Kidney epithelial cell (primary cell): ENCODE results near the gene NRSN2. TPM values are rescaled to one million over a fixed set of nuclear protein-coding genes. Genes with fewer than 3 reads are reported as not detected.
"Not testable (repeated sequence)": the region's sequence is repeated elsewhere in the genome, so short reads cannot be mapped to it uniquely, and the experiment has no call there.

Experiments
- DNase-seq: peaks from one replicate; pipeline ENCODE4 v3.0.0-alpha.2; 2010; ENCODE audit warnings: low read depth
- H3K27me3 ChIP-seq: 2 replicates; pipeline ENCODE4 v1.6.0; 2011; ENCODE audit warnings: low read length; ENCODE audit not compliant: control insufficient read depth, insufficient read depth
- H3K36me3 ChIP-seq: 2 replicates; pipeline ENCODE4 v1.5.1; 2011; ENCODE audit warnings: low read length; ENCODE audit not compliant: control insufficient read depth, insufficient read depth
- H3K4me3 ChIP-seq: 2 replicates; pipeline ENCODE4 v1.5.1; 2011; ENCODE audit warnings: low read depth, mild to moderate bottlenecking, control low read depth, low read length
- CTCF ChIP-seq: IDR thresholded peaks from 2 replicates; pipeline ENCODE4 v1.5.1; 2011; ENCODE audit warnings: mild to moderate bottlenecking, moderate library complexity, low read length, control low read depth, inconsistent platforms; ENCODE audit not compliant: insufficient read depth, poor library complexity, severe bottlenecking
- total RNA-seq: library from RNA; depleted of rRNA; stranded (reverse); fragments of >200 nt; gene quantifications from 2 replicates; pipeline ENCODE4 v1.2.3, GENCODE V29; 2015

NRSN2 gene
- total RNA-seq, 1 donor from 2014 or later: 36.9 TPM

- DNase-seq: no peak
- Histone ChIP-seq H3K4me3 (no peak overlapping the region), H3K36me3 (no peaks in the 10 kb centered on the region), H3K27me3 (no peaks in the 10 kb centered on the region)
- no peak for TF ChIP-seq CTCF
Measured at GRCh38 chr20:371755-372542, 25.0 kb downstream of the NRSN2 start.

- not testable (repeated sequence) for H3K27me3 ChIP-seq, DNase-seq, H3K36me3 ChIP-seq, H3K4me3 ChIP-seq
Measured at GRCh38 chr20:372543-373082, 25.7 kb downstream of the NRSN2 start.

- no peak overlapping the region for H3K4me3 ChIP-seq
- H3K27me3 ChIP-seq: no peaks in the 10 kb centered on the region
- no peak for DNase-seq
- no peaks in the 10 kb centered on the region for H3K36me3 ChIP-seq
- TF ChIP-seq CTCF: no peak
Measured at GRCh38 chr20:373171-373890, 26.4 kb downstream of the NRSN2 start.

GRCh38 chr20:375265-375889 lies 28.5 kb downstream of the NRSN2 start:
- Histone ChIP-seq H3K27me3 (no peaks in the 10 kb centered on the region), H3K4me3 (no peak overlapping the region), H3K36me3 (no peaks in the 10 kb centered on the region)
- no peak for TF ChIP-seq CTCF
- no peak for DNase-seq

GRCh38 chr20:376089-376488 lies 29.2 kb downstream of the NRSN2 start:
- DNase-seq: no peak
- H3K27me3 ChIP-seq: no peaks in the 10 kb centered on the region
- no peak overlapping the region for H3K4me3 ChIP-seq
- no peak for TF ChIP-seq CTCF
- H3K36me3 ChIP-seq: no peaks in the 10 kb centered on the region

GRCh38 chr20:376750-377149 lies 29.8 kb downstream of the NRSN2 start:
- no peak for DNase-seq
- TF ChIP-seq CTCF: no peak
- no peak overlapping the region for H3K4me3 ChIP-seq
- no peaks in the 10 kb centered on the region for H3K36me3 ChIP-seq
- H3K27me3 ChIP-seq: no peaks in the 10 kb centered on the region

- not testable (repeated sequence) for H3K36me3 ChIP-seq, H3K27me3 ChIP-seq, H3K4me3 ChIP-seq, DNase-seq
Measured at GRCh38 chr20:377578-377977, 30.7 kb downstream of the NRSN2 start.
